Neutrophil (primary cell): Measurements from ENCODE around the gene BSG.
A peak's percentile ranks its signal among the peaks of the same experiment; 100 is the strongest.

Source experiments
- H3K27ac ChIP-seq: fragments of 200-600 bp; sonication (generic); 2 replicates; pipeline ENCODE4 v1.5.1; 2016; ENCODE audit warnings: mild to moderate bottlenecking, moderate library complexity
- H3K27me3 ChIP-seq: fragments of 200-600 bp; sonication (generic); 2 replicates; pipeline ENCODE4 v1.6.0; 2016; ENCODE audit warnings: mild to moderate bottlenecking
- H3K36me3 ChIP-seq: fragments of 200-600 bp; sonication (generic); 2 replicates; pipeline ENCODE4 v1.5.1; 2017
- H3K4me1 ChIP-seq, 2 experiments: fragments of 200-600 bp in 1 of 2; sonication (generic) in 1 of 2; 1 replicate in 1 of 2; 2 replicates in 1 of 2; pipeline versions ENCODE4 v1.5.1 to v1.6.1; 2013 to 2016; ENCODE audit warnings: low read depth in 1 of 2, low read length in 1 of 2, mild to moderate bottlenecking in 1 of 2, moderate library complexity in 1 of 2; ENCODE audit not compliant: control insufficient read depth in 1 of 2, insufficient read depth in 1 of 2
- H3K4me3 ChIP-seq, 2 experiments: fragments of 200-600 bp in 1 of 2; sonication (generic) in 1 of 2; 1 replicate in 1 of 2; 2 replicates in 1 of 2; pipeline ENCODE4 v1.5.1; 2013 to 2016; ENCODE audit warnings: low read depth in 1 of 2, low read length in 1 of 2, mild to moderate bottlenecking in 1 of 2, moderate library complexity in 1 of 2
- H3K9me3 ChIP-seq: fragments of 200-600 bp; sonication (generic); 2 replicates; pipeline ENCODE4 v1.5.1; 2016
- TF ChIP-seq, protein P1 (sequence below): fragments of 200-600 bp; sonication (generic); IDR thresholded peaks from 2 replicates; pipeline ENCODE4 v1.5.1; 2016; ENCODE audit warnings: antibody characterized with exemption

Gene BSG

DNA sequence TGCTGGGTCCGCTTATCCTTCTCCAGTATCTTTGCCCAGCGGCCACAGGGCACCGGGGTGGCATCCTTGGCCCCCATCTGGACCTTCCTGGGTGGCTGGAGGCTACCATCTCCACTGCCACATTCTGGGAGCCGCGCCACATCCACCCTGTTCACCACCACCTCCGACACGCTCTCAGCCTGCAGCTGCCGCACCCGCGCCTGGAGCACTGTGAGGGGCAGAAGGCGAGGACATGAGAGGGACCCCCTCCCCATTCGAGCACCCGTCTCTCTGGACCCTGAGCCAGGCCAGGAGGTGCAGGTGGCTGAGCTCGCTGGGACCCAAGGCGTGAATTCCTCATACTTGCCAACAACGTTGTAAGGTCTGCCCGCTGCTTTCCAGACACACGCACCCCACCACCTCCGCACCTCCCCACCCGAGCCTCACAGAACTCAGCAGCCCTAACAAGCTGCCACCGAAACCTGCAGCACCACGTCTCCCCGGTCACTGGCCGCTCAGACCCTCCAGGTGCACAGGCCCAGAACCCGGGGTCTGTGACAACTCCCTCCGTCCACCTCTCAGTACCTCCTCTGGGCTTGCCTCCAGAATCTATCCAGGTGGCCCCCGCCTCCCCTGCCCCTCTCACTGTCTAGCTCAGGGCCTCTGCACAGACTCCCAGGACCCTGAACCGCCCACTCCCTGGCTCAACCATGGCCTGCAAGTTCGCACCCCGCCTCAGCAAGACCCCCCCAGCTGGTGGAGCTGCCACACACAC, 57.7 kb downstream of the BSG start:
- TF ChIP-seq, protein P1, sequence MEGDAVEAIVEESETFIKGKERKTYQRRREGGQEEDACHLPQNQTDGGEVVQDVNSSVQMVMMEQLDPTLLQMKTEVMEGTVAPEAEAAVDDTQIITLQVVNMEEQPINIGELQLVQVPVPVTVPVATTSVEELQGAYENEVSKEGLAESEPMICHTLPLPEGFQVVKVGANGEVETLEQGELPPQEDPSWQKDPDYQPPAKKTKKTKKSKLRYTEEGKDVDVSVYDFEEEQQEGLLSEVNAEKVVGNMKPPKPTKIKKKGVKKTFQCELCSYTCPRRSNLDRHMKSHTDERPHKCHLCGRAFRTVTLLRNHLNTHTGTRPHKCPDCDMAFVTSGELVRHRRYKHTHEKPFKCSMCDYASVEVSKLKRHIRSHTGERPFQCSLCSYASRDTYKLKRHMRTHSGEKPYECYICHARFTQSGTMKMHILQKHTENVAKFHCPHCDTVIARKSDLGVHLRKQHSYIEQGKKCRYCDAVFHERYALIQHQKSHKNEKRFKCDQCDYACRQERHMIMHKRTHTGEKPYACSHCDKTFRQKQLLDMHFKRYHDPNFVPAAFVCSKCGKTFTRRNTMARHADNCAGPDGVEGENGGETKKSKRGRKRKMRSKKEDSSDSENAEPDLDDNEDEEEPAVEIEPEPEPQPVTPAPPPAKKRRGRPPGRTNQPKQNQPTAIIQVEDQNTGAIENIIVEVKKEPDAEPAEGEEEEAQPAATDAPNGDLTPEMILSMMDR: no peak
- no peak overlapping the region for H3K27ac ChIP-seq
- no peaks in the 10 kb centered on the region for H3K27me3 ChIP-seq
- peaks cover 16 to 19% of the 10 kb centered on the region in 2 experiments for H3K4me1 ChIP-seq
- H3K9me3 ChIP-seq: no peaks in the 10 kb centered on the region
- peaks cover 8% of the 10 kb centered on the region for H3K36me3 ChIP-seq
- no peak overlapping the region for H3K4me3 ChIP-seq

DNA sequence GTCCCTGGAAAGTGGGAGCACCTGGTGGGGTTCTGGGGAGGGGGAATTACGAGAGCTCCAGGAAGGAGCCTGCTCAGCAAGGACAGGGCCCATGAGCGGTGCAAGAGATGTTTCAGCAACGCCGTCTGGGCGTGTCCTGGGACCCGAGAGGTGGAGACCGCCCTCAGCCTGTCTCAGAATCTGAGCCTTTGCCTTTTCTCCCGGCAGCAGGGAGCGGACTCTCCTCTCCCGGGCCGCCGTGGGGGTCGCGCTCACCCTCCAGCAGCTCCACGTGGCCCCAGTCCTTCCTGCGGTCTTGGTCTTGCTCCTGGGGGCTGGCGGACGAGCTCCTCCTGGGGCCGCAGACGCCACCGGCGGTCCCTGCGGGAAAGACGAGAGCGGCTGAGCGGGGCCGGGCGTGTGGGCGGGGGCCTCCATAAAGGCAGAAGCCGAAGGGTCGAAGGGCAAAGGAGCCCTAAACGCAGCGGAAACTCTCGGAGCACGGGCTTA, 60.2 kb downstream of the BSG start:
- Histone ChIP-seq H3K4me3 (peak overlapping the region; percentile 76 to 89), H3K27ac (peak overlapping the region; percentile 62), H3K4me1 (peaks cover 16 to 19% of the 10 kb centered on the region in 2 experiments), H3K27me3 (peaks cover 13% of the 10 kb centered on the region), H3K9me3 (no peaks in the 10 kb centered on the region), H3K36me3 (peaks cover 6% of the 10 kb centered on the region)
- TF ChIP-seq, protein P1: no peak
